ENCODE results near the gene SORCS2. TPM values are rescaled to one million over a fixed set of nuclear protein-coding genes. Genes with fewer than 3 reads are reported as not detected.

The SORCS2 gene
- total RNA-seq, 6 experiments from 2014 or later, result 0.18 to 6.2 (median 3.1) TPM

GRCh38 chr4:7745301-7745885, 553.1 kb downstream of the SORCS2 start:
- Histone ChIP-seq H3K9me3 (no peaks in the 10 kb centered on the region), H3K4me3 (no peak overlapping the region), H3K4me1 (no peaks in the 10 kb centered on the region), H3K27me3 (no peaks in the 10 kb centered on the region), H3K36me3 (no peaks in the 10 kb centered on the region), H3K27ac (no peak overlapping the region)
- DNase-seq (no peak), ATAC-seq (no peak)
- 70% methylated on average over 9 of the region's 15 CpGs for WGBS (ENCODE audit: insufficient coverage, low coverage, low lambda C conversion rate, missing lambda C conversion rate)
- TF ChIP-seq POLR2A (IDR thresholded peaks at IDR 0.05) (no peak), CTCF (IDR thresholded peaks at IDR 0.05) (no peak)
- intact Hi-C loops (cut with DNase I), result no loop called here

GRCh38 chr4:7746351-7747061, 554.2 kb downstream of the SORCS2 start:
- WGBS (ENCODE audit: insufficient coverage, low coverage, low lambda C conversion rate, missing lambda C conversion rate), result 80% methylated on average over 11 of the region's 20 CpGs

GRCh38 chr4:7747062-7747385, 554.7 kb downstream of the SORCS2 start:
- Histone ChIP-seq H3K4me3 (no peak overlapping the region), H3K9me3 (no peaks in the 10 kb centered on the region), H3K27me3 (no peaks in the 10 kb centered on the region), H3K4me1 (no peaks in the 10 kb centered on the region), H3K27ac (no peak overlapping the region), H3K36me3 (no peaks in the 10 kb centered on the region)
- WGBS (ENCODE audit: insufficient coverage, low coverage, low lambda C conversion rate, missing lambda C conversion rate), result 68% methylated on average over 6 of the region's 7 CpGs
- ATAC-seq, result peak; percentile 43 to 73 (median 61)
- intact Hi-C loops (cut with DNase I), result no loop called here
- peak in 2 of 3 donors; percentile 54 to 70 for DNase-seq
- TF ChIP-seq CTCF (IDR thresholded peaks at IDR 0.05) (no peak), POLR2A (IDR thresholded peaks at IDR 0.05) (no peak)

More at GRCh38 chr4:7746351-7747061, 554.2 kb downstream of the SORCS2 start:
- intact Hi-C loops (cut with DNase I), result no loop called here
- no peak for DNase-seq
- Histone ChIP-seq H3K27me3 (no peaks in the 10 kb centered on the region), H3K27ac (no peak overlapping the region), H3K9me3 (no peaks in the 10 kb centered on the region), H3K4me3 (no peak overlapping the region), H3K4me1 (no peaks in the 10 kb centered on the region), H3K36me3 (no peaks in the 10 kb centered on the region)
- ATAC-seq, result no peak
- no peak for TF ChIP-seq CTCF (IDR thresholded peaks at IDR 0.05)
- TF ChIP-seq POLR2A (IDR thresholded peaks at IDR 0.05), result no peak

GRCh38 chr4:7747566-7747965, 555.2 kb downstream of the SORCS2 start:
- Histone ChIP-seq H3K27ac (no peak overlapping the region), H3K4me1 (no peaks in the 10 kb centered on the region), H3K4me3 (no peak overlapping the region), H3K27me3 (no peaks in the 10 kb centered on the region), H3K36me3 (no peaks in the 10 kb centered on the region), H3K9me3 (no peaks in the 10 kb centered on the region)
- TF ChIP-seq CTCF (IDR thresholded peaks at IDR 0.05), result no peak
- TF ChIP-seq POLR2A (IDR thresholded peaks at IDR 0.05), result no peak
- intact Hi-C loops (cut with DNase I), result no loop called here
- 86% methylated on average over 7 of the region's 11 CpGs for WGBS (ENCODE audit: insufficient coverage, low coverage, low lambda C conversion rate, missing lambda C conversion rate)
- DNase-seq (no peak), ATAC-seq (no peak)

Data from right lobe of liver (tissue), 6 donors.